Measurements from ENCODE around the gene TGFA. TPM values are rescaled to one million over a fixed set of nuclear protein-coding genes. Genes with fewer than 3 reads are reported as not detected.

The TGFA gene
- total RNA-seq, 4 donors from 2014 or later, result 0.46 to 2.0 (median 1.3) TPM

GRCh38 chr2:70558195-70558808 is 4.7 kb upstream of the TGFA start:
- peak; percentile 31 for DNase-seq (ENCODE audit: extremely low spot score)
- intact Hi-C loops (cut with DNase I), result no loop called here
- H3K27me3 ChIP-seq, result peaks cover 0 to 60% (median 4%) of the 10 kb centered on the region in 4 donors
- H3K36me3 ChIP-seq, result no peaks in the 10 kb centered on the region
- no peak overlapping the region for H3K4me3 ChIP-seq
- H3K27ac ChIP-seq (replicated peaks in 1 of 4), result no peak overlapping the region
- no peaks in the 10 kb centered on the region for H3K9me3 ChIP-seq
- 64% methylated on average over 4 of the region's 5 CpGs for whole genome bisulfite sequencing
- H3K4me1 ChIP-seq, result peaks cover 5 to 17% (median 16%) of the 10 kb centered on the region in 4 donors
- TF ChIP-seq POLR2A (IDR thresholded peaks at IDR 0.05; ENCODE audit: low read depth), result no peak
- no peak for TF ChIP-seq EP300 (IDR thresholded peaks at IDR 0.05)
- TF ChIP-seq POLR2AphosphoS5 (IDR thresholded peaks at IDR 0.05), result no peak
- TF ChIP-seq CTCF (IDR thresholded peaks at IDR 0.05), result no peak

- peaks cover 0 to 70% (median 13%) of the 10 kb centered on the region in 4 donors for H3K27me3 ChIP-seq
- 58% methylated on average over 6 of the region's 6 CpGs for WGBS
- intact Hi-C loops (cut with DNase I), result no loop called here
- no peak overlapping the region for H3K4me3 ChIP-seq
- H3K4me1 ChIP-seq, result peaks cover 5 to 27% (median 24%) of the 10 kb centered on the region in 4 donors
- DNase-seq (ENCODE audit: extremely low spot score), result peak; percentile 55
- H3K36me3 ChIP-seq, result no peaks in the 10 kb centered on the region
- no peaks in the 10 kb centered on the region for H3K9me3 ChIP-seq
- no peak overlapping the region for H3K27ac ChIP-seq (replicated peaks in 1 of 4)
- no peak for TF ChIP-seq EP300 (IDR thresholded peaks at IDR 0.05)
- TF ChIP-seq POLR2AphosphoS5 (IDR thresholded peaks at IDR 0.05), result no peak
- no peak for TF ChIP-seq POLR2A (IDR thresholded peaks at IDR 0.05; ENCODE audit: low read depth)
- TF ChIP-seq CTCF (IDR thresholded peaks at IDR 0.05), result no peak
Observed at GRCh38 chr2:70557171-70557838, 3.7 kb upstream of the TGFA start.

- H3K27ac ChIP-seq (replicated peaks in 1 of 4), result no peak overlapping the region
- TF ChIP-seq EP300 (IDR thresholded peaks at IDR 0.05) (no peak), CTCF (IDR thresholded peaks at IDR 0.05) (no peak)
- 76% methylated on average over 2 of the region's 2 CpGs for WGBS
- H3K27me3 ChIP-seq, result peaks cover 0 to 72% (median 16%) of the 10 kb centered on the region in 4 donors
- H3K36me3 ChIP-seq, result no peaks in the 10 kb centered on the region
- intact Hi-C loops (cut with DNase I), result no loop called here
- peak; percentile 29 for DNase-seq (ENCODE audit: extremely low spot score)
- H3K4me3 ChIP-seq, result no peak overlapping the region
- H3K9me3 ChIP-seq, result no peaks in the 10 kb centered on the region
- H3K4me1 ChIP-seq, result peaks cover 5 to 29% (median 24%) of the 10 kb centered on the region in 4 donors
Observed at GRCh38 chr2:70556608-70557007, 3.0 kb upstream of the TGFA start.

GRCh38 chr2:70554338-70554892 is 789 bp upstream of the TGFA start:
- H3K36me3 ChIP-seq, result no peaks in the 10 kb centered on the region
- no peak for TF ChIP-seq POLR2A (IDR thresholded peaks at IDR 0.05; ENCODE audit: low read depth)
- no peak for TF ChIP-seq CTCF (IDR thresholded peaks at IDR 0.05)
- no peak for TF ChIP-seq POLR2AphosphoS5 (IDR thresholded peaks at IDR 0.05)
- intact Hi-C loops (cut with DNase I), result no loop called here
- H3K4me3 ChIP-seq, result peak overlapping the region; percentile 65 to 76 (median 70)
- peaks cover 0 to 70% (median 16%) of the 10 kb centered on the region in 4 donors for H3K27me3 ChIP-seq
- DNase-seq (ENCODE audit: extremely low spot score), result peak; percentile 39
- H3K9me3 ChIP-seq, result no peaks in the 10 kb centered on the region
- H3K4me1 ChIP-seq, result peaks cover 5 to 29% (median 24%) of the 10 kb centered on the region in 4 donors
- 90% methylated on average over 2 of the region's 18 CpGs for WGBS
- H3K27ac ChIP-seq (replicated peaks in 1 of 4), result peak overlapping the region in 2 of 4 donors; percentile 31 to 38

Measured in esophagus muscularis mucosa (tissue), 4 donors.